Liver (tissue), 9 donors: ENCODE measurements around the gene SUB1. TPM values are rescaled to one million over a fixed set of nuclear protein-coding genes. Genes with fewer than 3 reads are reported as not detected.

Experiments used
- DNase-seq: peaks from one replicate; pipeline ENCODE4 v3.0.0-alpha.2; 2017; ENCODE audit warnings: low spot score
- H3K27ac ChIP-seq, 2 donors: one replicate each; pipeline ENCODE4 v1.7.0; 2013; ENCODE audit warnings: inconsistent platforms in 2 of 2, low read length in 2 of 2, control low read depth in 1 of 2, low read depth in 1 of 2, mild to moderate bottlenecking in 1 of 2
- H3K27me3 ChIP-seq, 4 donors: one replicate each; pipeline versions ENCODE4 v1.6.1 to v1.7.0; 2013; ENCODE audit warnings: low read length in 3 of 4, inconsistent platforms in 1 of 4, mild to moderate bottlenecking in 1 of 4, moderate library complexity in 1 of 4; ENCODE audit not compliant: control insufficient read depth in 4 of 4, insufficient read depth in 4 of 4
- H3K36me3 ChIP-seq, 4 donors: one replicate each; pipeline versions ENCODE4 v1.6.1 to v1.7.0; 2013; ENCODE audit warnings: low read length in 3 of 4, mild to moderate bottlenecking in 3 of 4, low read depth in 1 of 4, moderate library complexity in 1 of 4; ENCODE audit not compliant: control insufficient read depth in 4 of 4, insufficient read depth in 3 of 4
- H3K4me1 ChIP-seq, 4 donors: one replicate each; pipeline versions ENCODE4 v1.6.1 to v1.7.0; 2013; ENCODE audit warnings: low read length in 3 of 4, mild to moderate bottlenecking in 3 of 4, moderate library complexity in 1 of 4; ENCODE audit not compliant: control insufficient read depth in 4 of 4, insufficient read depth in 4 of 4
- H3K4me3 ChIP-seq, 3 donors: one replicate each; pipeline versions ENCODE4 v1.6.1 to v1.7.0; 2013; ENCODE audit warnings: low read length in 3 of 3, control low read depth in 1 of 3, low read depth in 1 of 3, mild to moderate bottlenecking in 1 of 3
- H3K9ac ChIP-seq, 2 donors: one replicate each; pipeline ENCODE4 v1.7.0; 2013; ENCODE audit warnings: low read length in 2 of 2, mild to moderate bottlenecking in 2 of 2, moderate library complexity in 2 of 2, control low read depth in 1 of 2, low read depth in 1 of 2
- H3K9me3 ChIP-seq, 4 donors: one replicate each; pipeline versions ENCODE4 v1.6.1 to v1.7.0; 2013; ENCODE audit warnings: low read length in 3 of 4; ENCODE audit not compliant: control insufficient read depth in 4 of 4
- EGR1 ChIP-seq, 2 donors: IDR thresholded peaks; 2 replicates each; pipeline ENCODE4 v1.6.1; 2016 to 2018; ENCODE audit warnings: antibody characterized with exemption in 2 of 2, low read depth in 2 of 2
- FOXA1 ChIP-seq: IDR thresholded peaks from 2 replicates; pipeline ENCODE4 v1.6.1; 2016; ENCODE audit warnings: antibody characterized with exemption
- FOXA2 ChIP-seq: IDR thresholded peaks from 2 replicates; pipeline ENCODE4 v1.6.1; 2016; ENCODE audit warnings: antibody characterized with exemption
- GABPA ChIP-seq, 2 donors: IDR thresholded peaks in 1 of 2; conservative IDR thresholded peaks in 1 of 2; 2 replicates each; pipeline ENCODE4 v1.6.1; 2016; ENCODE audit warnings: antibody characterized with exemption in 2 of 2, mild to moderate bottlenecking in 1 of 2, moderate library complexity in 1 of 2
- HNF4A ChIP-seq, 2 donors: conservative IDR thresholded peaks; 2 replicates each; pipeline ENCODE4 v1.6.1; 2016; ENCODE audit warnings: antibody characterized with exemption in 2 of 2, mild to moderate bottlenecking in 2 of 2
- HNF4G ChIP-seq: IDR thresholded peaks from 2 replicates; pipeline ENCODE4 v1.6.1; 2016; ENCODE audit warnings: antibody characterized with exemption
- JUND ChIP-seq, 2 donors: IDR thresholded peaks; 2 replicates each; pipeline ENCODE4 v1.6.1; 2016; ENCODE audit warnings: antibody characterized with exemption in 2 of 2
- MAX ChIP-seq: IDR thresholded peaks from 2 replicates; pipeline ENCODE4 v1.6.1; 2016; ENCODE audit warnings: antibody characterized with exemption
- NR2F2 ChIP-seq: IDR thresholded peaks from 2 replicates; pipeline ENCODE4 v1.6.1; 2016; ENCODE audit warnings: antibody characterized with exemption
- RAD21 ChIP-seq, 2 donors: IDR thresholded peaks; 2 replicates each; pipeline ENCODE4 v1.6.1; 2016; ENCODE audit warnings: antibody characterized with exemption in 2 of 2, mild to moderate bottlenecking in 2 of 2
- REST ChIP-seq: IDR thresholded peaks from 2 replicates; pipeline ENCODE4 v1.6.1; 2016; ENCODE audit warnings: antibody characterized with exemption, mild to moderate bottlenecking
- RXRA ChIP-seq, 2 donors: IDR thresholded peaks; 2 replicates each; pipeline ENCODE4 v1.6.1; 2017 to 2018; ENCODE audit warnings: antibody characterized with exemption in 2 of 2, mild to moderate bottlenecking in 1 of 2
- SP1 ChIP-seq: IDR thresholded peaks from 2 replicates; pipeline ENCODE4 v1.6.1; 2018; ENCODE audit warnings: antibody characterized with exemption, mild to moderate bottlenecking
- YY1 ChIP-seq: IDR thresholded peaks from 2 replicates; pipeline ENCODE4 v1.6.1; 2016; ENCODE audit warnings: antibody characterized with exemption, mild to moderate bottlenecking
- WGBS: extraction: QIAGEN DNeasy Blood & Tissue Kit; methylation state at CpG from one replicate; pipeline ENCODE4 v1.1.7; 2013; 5-methylcytosine and 5-hydroxymethylcytosine counted together
- polyA plus RNA-seq, 2 donors: library from polyadenylated mRNA; stranded (reverse) in 1 of 2; unstranded in 1 of 2; fragments of 200-250 nt in 1 of 2; fragments of >200 nt in 1 of 2; fragmentation: Nextera tagmentation in 1 of 2; extraction: Ambion mirVana in 1 of 2; gene quantifications; one replicate each; pipeline versions ENCODE4 v1.2.1 to v1.2.3, GENCODE V29; 2013 to 2015
- total RNA-seq, 2 donors: library from RNA; depleted of rRNA; stranded (reverse); fragments of >200 nt; gene quantifications; one replicate each; pipeline ENCODE4 v1.2.3, GENCODE V29; 2014
- TF ChIP-seq, protein P1 (sequence below): IDR thresholded peaks from 2 replicates; pipeline ENCODE4 v1.6.1; 2016; ENCODE audit warnings: antibody characterized with exemption
- TF ChIP-seq, protein P2 (sequence below): fragments of 150-350 bp; IDR thresholded peaks from 2 replicates; pipeline ENCODE4 v1.5.1; 2017; ENCODE audit warnings: improper control_type of control experiment, low read depth, low read length; ENCODE audit not compliant: missing input control
- donor health status: healthy.
- donor health status: healthy.
- donor health status: healthy.
- donor health status: healthy.
- donor health status: healthy.

The SUB1 gene
- total and polyA plus RNA-seq, 4 donors, result 51.8 to 238 (median 60.3) TPM

DNA sequence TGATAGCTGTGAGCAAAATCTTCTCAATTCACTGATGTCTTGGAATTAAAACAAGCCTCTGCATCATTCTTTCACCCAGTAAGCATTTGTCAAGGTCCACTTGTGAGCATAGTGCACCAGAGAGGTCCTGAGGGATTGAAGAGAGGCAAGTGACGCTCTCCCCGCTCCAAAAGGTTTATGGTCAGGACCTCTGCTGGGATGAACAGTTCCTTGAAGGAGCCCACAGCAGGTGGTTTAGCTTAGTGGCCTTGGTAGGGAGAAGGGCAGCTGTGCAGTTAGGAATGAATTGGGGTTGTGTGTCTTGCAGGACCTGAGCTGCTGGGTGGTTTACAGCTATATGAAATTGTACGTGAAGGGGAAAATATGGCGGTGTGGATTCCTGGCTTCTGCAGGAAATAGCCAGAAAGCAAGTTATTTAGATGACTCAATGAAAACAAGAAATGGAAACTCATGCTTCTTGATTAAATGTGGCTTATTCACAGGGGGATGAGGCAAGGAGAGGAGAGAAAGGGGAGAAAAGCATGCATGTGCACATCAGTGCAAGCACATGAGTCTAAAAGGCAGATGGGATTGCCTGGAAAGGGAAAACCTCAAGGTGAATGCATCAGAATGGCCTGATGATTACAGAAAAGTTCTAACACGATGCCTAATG is 42.0 kb downstream of the SUB1 start (continued):
- TF ChIP-seq REST, result no peak
- TF ChIP-seq JUND (IDR thresholded peaks at IDR 0.05), result no peak

DNA sequence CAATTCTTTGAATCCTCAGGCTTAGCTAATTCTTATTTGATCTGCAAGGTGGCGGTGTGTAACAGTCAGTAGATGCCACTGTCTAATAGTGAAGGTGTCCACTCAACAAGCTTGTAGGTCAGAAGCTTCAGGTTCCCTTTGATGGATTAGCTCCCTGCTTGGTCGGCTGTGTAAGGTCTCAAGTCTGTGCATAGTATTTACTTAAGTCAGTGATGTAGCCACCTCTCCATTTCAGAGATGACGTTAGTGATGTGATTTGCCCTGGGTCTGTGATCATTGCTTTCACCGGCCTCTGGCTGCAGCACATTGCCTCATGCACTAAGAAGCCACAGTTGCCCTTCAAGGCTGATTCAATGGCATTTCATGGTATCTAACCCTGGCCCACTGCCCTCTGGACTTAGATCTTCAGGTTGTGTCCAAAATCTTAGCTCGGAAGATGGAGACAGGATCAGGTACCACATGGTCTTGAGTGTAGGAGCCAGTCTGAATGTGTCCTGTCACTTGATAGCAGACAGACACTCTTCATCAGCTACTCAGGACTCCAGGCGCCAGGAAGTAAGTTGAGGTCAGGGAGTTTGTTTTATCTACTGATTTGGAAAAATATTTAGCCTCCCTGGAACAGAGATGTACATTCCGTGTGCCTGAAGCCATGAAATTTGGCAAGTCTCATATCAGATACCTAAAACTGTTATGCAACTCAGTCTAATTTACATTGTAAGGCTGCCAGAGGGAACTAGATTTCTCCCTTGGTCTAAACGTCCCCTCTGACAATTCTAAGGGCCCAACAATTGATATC is 42.9 kb downstream of the SUB1 start:
- Histone ChIP-seq H3K9me3 (no peaks in the 10 kb centered on the region), H3K27ac (peak overlapping the region; percentile 31 to 38), H3K27me3 (no peaks in the 10 kb centered on the region), H3K4me3 (no peak overlapping the region), H3K36me3 (no peaks in the 10 kb centered on the region), H3K4me1 (peaks cover 14 to 51% (median 42%) of the 10 kb centered on the region in 4 donors), H3K9ac (no peak overlapping the region)
- peak; percentile 73 for TF ChIP-seq FOXA2
- peak; percentile 51 to 64 for TF ChIP-seq HNF4A (conservative IDR thresholded peaks at IDR 0.05)
- TF ChIP-seq HNF4G, result no peak
- no peak for TF ChIP-seq GABPA (IDR thresholded peaks at IDR 0.05 in 1 of 2, conservative IDR thresholded peaks at IDR 0.05 in 1 of 2)
- peak; percentile 23 for TF ChIP-seq REST
- TF ChIP-seq RAD21 (IDR thresholded peaks at IDR 0.05), result peak; percentile 66 to 75
- TF ChIP-seq, protein P1, sequence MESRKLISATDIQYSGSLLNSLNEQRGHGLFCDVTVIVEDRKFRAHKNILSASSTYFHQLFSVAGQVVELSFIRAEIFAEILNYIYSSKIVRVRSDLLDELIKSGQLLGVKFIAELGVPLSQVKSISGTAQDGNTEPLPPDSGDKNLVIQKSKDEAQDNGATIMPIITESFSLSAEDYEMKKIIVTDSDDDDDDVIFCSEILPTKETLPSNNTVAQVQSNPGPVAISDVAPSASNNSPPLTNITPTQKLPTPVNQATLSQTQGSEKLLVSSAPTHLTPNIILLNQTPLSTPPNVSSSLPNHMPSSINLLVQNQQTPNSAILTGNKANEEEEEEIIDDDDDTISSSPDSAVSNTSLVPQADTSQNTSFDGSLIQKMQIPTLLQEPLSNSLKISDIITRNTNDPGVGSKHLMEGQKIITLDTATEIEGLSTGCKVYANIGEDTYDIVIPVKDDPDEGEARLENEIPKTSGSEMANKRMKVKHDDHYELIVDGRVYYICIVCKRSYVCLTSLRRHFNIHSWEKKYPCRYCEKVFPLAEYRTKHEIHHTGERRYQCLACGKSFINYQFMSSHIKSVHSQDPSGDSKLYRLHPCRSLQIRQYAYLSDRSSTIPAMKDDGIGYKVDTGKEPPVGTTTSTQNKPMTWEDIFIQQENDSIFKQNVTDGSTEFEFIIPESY, result peak; percentile 67
- TF ChIP-seq MAX, result no peak
- TF ChIP-seq RXRA (IDR thresholded peaks at IDR 0.05), result peak; percentile 58 to 77
- TF ChIP-seq SP1, result peak; percentile 45
- TF ChIP-seq, protein P2, sequence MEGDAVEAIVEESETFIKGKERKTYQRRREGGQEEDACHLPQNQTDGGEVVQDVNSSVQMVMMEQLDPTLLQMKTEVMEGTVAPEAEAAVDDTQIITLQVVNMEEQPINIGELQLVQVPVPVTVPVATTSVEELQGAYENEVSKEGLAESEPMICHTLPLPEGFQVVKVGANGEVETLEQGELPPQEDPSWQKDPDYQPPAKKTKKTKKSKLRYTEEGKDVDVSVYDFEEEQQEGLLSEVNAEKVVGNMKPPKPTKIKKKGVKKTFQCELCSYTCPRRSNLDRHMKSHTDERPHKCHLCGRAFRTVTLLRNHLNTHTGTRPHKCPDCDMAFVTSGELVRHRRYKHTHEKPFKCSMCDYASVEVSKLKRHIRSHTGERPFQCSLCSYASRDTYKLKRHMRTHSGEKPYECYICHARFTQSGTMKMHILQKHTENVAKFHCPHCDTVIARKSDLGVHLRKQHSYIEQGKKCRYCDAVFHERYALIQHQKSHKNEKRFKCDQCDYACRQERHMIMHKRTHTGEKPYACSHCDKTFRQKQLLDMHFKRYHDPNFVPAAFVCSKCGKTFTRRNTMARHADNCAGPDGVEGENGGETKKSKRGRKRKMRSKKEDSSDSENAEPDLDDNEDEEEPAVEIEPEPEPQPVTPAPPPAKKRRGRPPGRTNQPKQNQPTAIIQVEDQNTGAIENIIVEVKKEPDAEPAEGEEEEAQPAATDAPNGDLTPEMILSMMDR, result peak; percentile 31
- TF ChIP-seq EGR1 (IDR thresholded peaks at IDR 0.05; ENCODE audit: low read depth in 2 of 2), result no peak
- TF ChIP-seq YY1, result peak; percentile 67
- TF ChIP-seq JUND (IDR thresholded peaks at IDR 0.05), result peak in 1 of 2 donors; percentile 55
- peak; percentile 10 for TF ChIP-seq NR2F2
- peak; percentile 61 for TF ChIP-seq FOXA1
- WGBS, result 33% methylated on average over 8 of the region's 8 CpGs
- DNase-seq, result no peak
